Vagina (tissue), 2 donors: ENCODE measurements around the gene PSMC3IP.

Experiments used
- CTCF ChIP-seq, 3 experiments: fragments of 450-650 bp in 2 of 3; fragments of 200-600 bp in 1 of 3; sonication (generic) in 1 of 3; IDR thresholded peaks; one replicate each; pipeline ENCODE4 v1.5.1; 2017 to 2019; ENCODE audit warnings: antibody characterized with exemption in 3 of 3, mild to moderate bottlenecking in 2 of 3, moderate library complexity in 2 of 3
- POLR2AphosphoS5 ChIP-seq, 2 donors: sonication (generic); formaldehyde crosslinking; IDR thresholded peaks; one replicate each; pipeline ENCODE4 v1.9.0; 2017; ENCODE audit warnings: antibody characterized with exemption in 2 of 2, mild to moderate bottlenecking in 2 of 2, low read depth in 1 of 2; ENCODE audit not compliant: insufficient read depth in 1 of 2

- TF ChIP-seq POLR2AphosphoS5 (IDR thresholded peaks at IDR 0.05; ENCODE audit: insufficient read depth in 1 of 2, low read depth in 1 of 2) (peak; percentile 64 to 94), CTCF (IDR thresholded peaks at IDR 0.05) (peak in 1 of 3 experiments; percentile 16)
Observed at GRCh38 chr17:42554250-42555121, 23.0 kb downstream of the PSMC3IP start.
